ENCODE measurements around the gene PRRG3.

PRRG3 gene

GRCh38 chrX:151699746-151700145 lies 4.5 kb downstream of the PRRG3 start:
- DNase-seq (ENCODE audit: low spot score) = no peak
- POLR2A ChIA-PET (ENCODE audit: low non-redundant PET) = no interaction called here
- TF ChIP-seq CTCF (conservative IDR thresholded peaks at IDR 0.05; ENCODE audit: low read depth) = no peak
- no peak overlapping the region for H3K27ac ChIP-seq
- CTCF ChIA-PET = no interaction called here

- POLR2A ChIA-PET (ENCODE audit: low non-redundant PET) = no interaction called here
- no peak overlapping the region for H3K27ac ChIP-seq
- TF ChIP-seq CTCF (conservative IDR thresholded peaks at IDR 0.05; ENCODE audit: low read depth) = no peak
- DNase-seq (ENCODE audit: low spot score) = no peak
- CTCF ChIA-PET = no interaction called here
These were observed 5.3 kb downstream of the PRRG3 start for GRCh38 chrX:151700581-151700980.

- POLR2A ChIA-PET (ENCODE audit: low non-redundant PET) = no interaction called here
- TF ChIP-seq CTCF (conservative IDR thresholded peaks at IDR 0.05; ENCODE audit: low read depth) = no peak
- CTCF ChIA-PET = no interaction called here
- H3K27ac ChIP-seq = no peak overlapping the region
- DNase-seq (ENCODE audit: low spot score) = no peak
These were observed 5.8 kb downstream of the PRRG3 start for GRCh38 chrX:151701071-151701470.

GRCh38 chrX:151701531-151701930 lies 6.3 kb downstream of the PRRG3 start:
- ChIA-PET CTCF (interaction anchor here (1.1 kb wide), 1 partner anchor 26 kb away, joined by 3 read pairs; no protein-coding TSS in a partner anchor), POLR2A (ENCODE audit: low non-redundant PET) (no interaction called here)
- H3K27ac ChIP-seq = no peak overlapping the region
- TF ChIP-seq CTCF (conservative IDR thresholded peaks at IDR 0.05; ENCODE audit: low read depth) = no peak
- no peak for DNase-seq (ENCODE audit: low spot score)

GRCh38 chrX:151702026-151702714 lies 6.9 kb downstream of the PRRG3 start:
- TF ChIP-seq CTCF (conservative IDR thresholded peaks at IDR 0.05; ENCODE audit: low read depth) = no peak
- ChIA-PET CTCF (interaction anchor here (1.1 kb wide), 1 partner anchor 25 kb away, joined by 3 read pairs; no protein-coding TSS in a partner anchor), POLR2A (ENCODE audit: low non-redundant PET) (no interaction called here)
- DNase-seq (ENCODE audit: low spot score) = no peak
- no peak overlapping the region for H3K27ac ChIP-seq

GRCh38 chrX:151702741-151703340 lies 7.6 kb downstream of the PRRG3 start:
- no peak for DNase-seq (ENCODE audit: low spot score)
- ChIA-PET POLR2A (ENCODE audit: low non-redundant PET) (no interaction called here), CTCF (interaction anchor here (1.1 kb wide), 1 partner anchor 24 kb away, joined by 3 read pairs; no protein-coding TSS in a partner anchor)
- TF ChIP-seq CTCF (conservative IDR thresholded peaks at IDR 0.05; ENCODE audit: low read depth) = no peak
- no peak overlapping the region for H3K27ac ChIP-seq

Measured in RWPE1 (cell line).